Measurements from ENCODE around the gene GPC3.

GRCh38 chrX:133878710-133879109, 106.7 kb downstream of the GPC3 start:
- TF ChIP-seq CTCF (IDR thresholded peaks at IDR 0.05) = no peak
- TF ChIP-seq POLR2A (IDR thresholded peaks at IDR 0.05) = no peak
